ENCODE data around the gene NCR2.
"Not testable (repeated sequence)": the region's sequence is repeated elsewhere in the genome, so short reads cannot be mapped to it uniquely, and the experiment has no call there.

NCR2 gene

GRCh38 chr6:41335296-41335695 lies at the start of gene NCR2:
Gene NCR2 (plus strand): TSS chr6:41335608. CDS start chr6:41335877, 269 bp downstream.
- DNase-seq, result no peak

GRCh38 chr6:41286544-41287346 lies 48.7 kb upstream of the NCR2 start, which contains the start of gene TREM1:
Gene TREM1 (minus strand): TSS chr6:41286682. CDS start chr6:41286655, 27 bp downstream.
- DNase-seq, result peak; percentile 80

GRCh38 chr6:41288030-41288753 lies 47.2 kb upstream of the NCR2 start:
- DNase-seq, result no peak

- DNase-seq, result no peak
These were observed 46.7 kb upstream of the NCR2 start for GRCh38 chr6:41288754-41289129.

- DNase-seq, result no peak
These were observed 45.6 kb upstream of the NCR2 start for GRCh38 chr6:41289815-41290214.

GRCh38 chr6:41291717-41292116 lies 43.7 kb upstream of the NCR2 start:
- DNase-seq, result no peak

GRCh38 chr6:41294214-41294872 lies 41.1 kb upstream of the NCR2 start:
- DNase-seq, result no peak

GRCh38 chr6:41297248-41297647 lies 38.2 kb upstream of the NCR2 start:
- DNase-seq, result not testable (repeated sequence)

GRCh38 chr6:41298785-41299502 lies 36.5 kb upstream of the NCR2 start:
- no peak for DNase-seq

GRCh38 chr6:41302638-41303037 lies 32.8 kb upstream of the NCR2 start:
- no peak for DNase-seq

- DNase-seq, result peak; percentile 31
These were observed 29.1 kb upstream of the NCR2 start for GRCh38 chr6:41306187-41306854.

GRCh38 chr6:41315203-41315602 lies 20.2 kb upstream of the NCR2 start:
- DNase-seq, result no peak

GRCh38 chr6:41315943-41316620 lies 19.3 kb upstream of the NCR2 start:
- no peak for DNase-seq

GRCh38 chr6:41318261-41318653 lies 17.2 kb upstream of the NCR2 start:
- DNase-seq, result no peak

- DNase-seq, result peak; percentile 82
These were observed 16.5 kb upstream of the NCR2 start for GRCh38 chr6:41318654-41319565.

GRCh38 chr6:41321183-41321582 lies 14.2 kb upstream of the NCR2 start:
- no peak for DNase-seq

- no peak for DNase-seq
These were observed 9.9 kb upstream of the NCR2 start for GRCh38 chr6:41325446-41326066.

- DNase-seq, result no peak
These were observed 9.3 kb upstream of the NCR2 start for GRCh38 chr6:41326092-41326491.

GRCh38 chr6:41327177-41327576 lies 8.2 kb upstream of the NCR2 start:
- DNase-seq, result no peak

All from CD4-positive, alpha-beta T cell treated with Interferon gamma for 1 hour (primary cell).